Retina (tissue), 1 donor: ENCODE measurements around the gene SWSAP1.
"Not testable (repeated sequence)": the region's sequence is repeated elsewhere in the genome, so short reads cannot be mapped to it uniquely, and the experiment has no call there.

ENCODE experiments used
- DNase-seq: peaks from one replicate; pipeline ENCODE4 v3.0.0-alpha.2; 2016

Gene SWSAP1

GRCh38 chr19:11374433-11375142 lies at the start of gene SWSAP1:
TSS of gene SWSAP1 (plus strand) at chr19:11374666. CDS start at chr19:11374681, 15 bp downstream.
- peak; percentile 100 for DNase-seq

GRCh38 chr19:11324748-11325389 lies 49.6 kb upstream of the SWSAP1 start:
- DNase-seq = no peak

- DNase-seq = no peak
Observed at GRCh38 chr19:11325544-11325943, 48.9 kb upstream of the SWSAP1 start.

- DNase-seq = no peak
Observed at GRCh38 chr19:11330127-11330526, 44.3 kb upstream of the SWSAP1 start.

- no peak for DNase-seq
Observed at GRCh38 chr19:11331502-11331901, 43.0 kb upstream of the SWSAP1 start.

- DNase-seq = no peak
Observed at GRCh38 chr19:11332822-11333221, 41.6 kb upstream of the SWSAP1 start.

- not testable (repeated sequence) for DNase-seq
Observed at GRCh38 chr19:11333838-11334237, 40.6 kb upstream of the SWSAP1 start.

GRCh38 chr19:11335449-11336146 lies 38.9 kb upstream of the SWSAP1 start:
- no peak for DNase-seq

- no peak for DNase-seq
Observed at GRCh38 chr19:11337080-11337479, 37.4 kb upstream of the SWSAP1 start.

GRCh38 chr19:11338121-11338520 lies 36.3 kb upstream of the SWSAP1 start:
- no peak for DNase-seq

GRCh38 chr19:11338569-11339253 lies 35.8 kb upstream of the SWSAP1 start:
- peak; percentile 35 for DNase-seq

- DNase-seq = peak; percentile 86
Observed at GRCh38 chr19:11339254-11340098, 35.0 kb upstream of the SWSAP1 start, which contains the start of gene RAB3D. TSS of gene RAB3D (minus strand) at chr19:11339657. CDS start at chr19:11337399, 2,258 bp downstream.

GRCh38 chr19:11340099-11340467 lies 34.4 kb upstream of the SWSAP1 start:
- DNase-seq = not testable (repeated sequence)

- no peak for DNase-seq
Observed at GRCh38 chr19:11342429-11342828, 32.0 kb upstream of the SWSAP1 start.

- DNase-seq = no peak
Observed at GRCh38 chr19:11345122-11345803, 29.2 kb upstream of the SWSAP1 start.

- peak; percentile 94 for DNase-seq
Observed at GRCh38 chr19:11346104-11346940, 28.1 kb upstream of the SWSAP1 start, which contains the start of the genes CCDC159 and TMEM205. TSS of gene CCDC159 (plus strand) at chr19:11346519. CDS start at chr19:11346607, 88 bp downstream. TSS of gene TMEM205 (minus strand) at chr19:11346268. CDS start at chr19:11345619, 649 bp downstream.

- no peak for DNase-seq
Observed at GRCh38 chr19:11347546-11348039, 26.9 kb upstream of the SWSAP1 start.

- DNase-seq = no peak
Observed at GRCh38 chr19:11349171-11349570, 25.3 kb upstream of the SWSAP1 start.

GRCh38 chr19:11354102-11354501 lies 20.4 kb upstream of the SWSAP1 start:
- not testable (repeated sequence) for DNase-seq
